ENCODE data around the gene SMPDL3B. TPM values are rescaled to one million over a fixed set of nuclear protein-coding genes. Genes with fewer than 3 reads are reported as not detected.

The SMPDL3B gene
- total and polyA plus RNA-seq, 7 donors: 0.28 to 19.5 (median 7.2) TPM; not detected in 2

DNA sequence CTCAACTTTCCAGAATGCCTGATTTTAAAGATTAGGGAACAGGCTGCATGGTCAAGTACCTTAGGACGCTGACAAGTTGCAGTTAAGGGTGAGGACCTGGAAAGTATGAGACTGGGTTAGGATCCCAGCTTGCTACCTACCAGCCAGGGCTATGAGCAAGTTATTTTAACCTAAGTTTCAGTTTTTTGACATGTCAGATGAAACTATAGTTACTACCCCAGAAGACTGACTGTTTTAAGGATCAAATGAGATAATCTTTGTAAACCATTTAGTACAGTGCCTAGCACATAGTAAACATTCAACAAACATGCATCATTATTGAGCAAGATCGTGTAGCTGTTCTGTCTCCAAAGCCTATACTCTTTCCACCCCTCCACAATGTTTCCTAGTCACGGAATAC is 48.1 kb upstream of the SMPDL3B start:
- H3K27ac ChIP-seq: peak overlapping the region; percentile 34 to 65 (median 46)
- DNase-seq: no peak
- H3K4me3 ChIP-seq: no peak overlapping the region
- H3K27me3 ChIP-seq: no peaks in the 10 kb centered on the region
- H3K4me1 ChIP-seq: no peaks in the 10 kb centered on the region
- intact Hi-C loops (cut with DNase I): no loop called here
- WGBS, 2 donors: 81% methylated on average over 3 of the region's 3 CpGs
- TF ChIP-seq, protein P1, sequence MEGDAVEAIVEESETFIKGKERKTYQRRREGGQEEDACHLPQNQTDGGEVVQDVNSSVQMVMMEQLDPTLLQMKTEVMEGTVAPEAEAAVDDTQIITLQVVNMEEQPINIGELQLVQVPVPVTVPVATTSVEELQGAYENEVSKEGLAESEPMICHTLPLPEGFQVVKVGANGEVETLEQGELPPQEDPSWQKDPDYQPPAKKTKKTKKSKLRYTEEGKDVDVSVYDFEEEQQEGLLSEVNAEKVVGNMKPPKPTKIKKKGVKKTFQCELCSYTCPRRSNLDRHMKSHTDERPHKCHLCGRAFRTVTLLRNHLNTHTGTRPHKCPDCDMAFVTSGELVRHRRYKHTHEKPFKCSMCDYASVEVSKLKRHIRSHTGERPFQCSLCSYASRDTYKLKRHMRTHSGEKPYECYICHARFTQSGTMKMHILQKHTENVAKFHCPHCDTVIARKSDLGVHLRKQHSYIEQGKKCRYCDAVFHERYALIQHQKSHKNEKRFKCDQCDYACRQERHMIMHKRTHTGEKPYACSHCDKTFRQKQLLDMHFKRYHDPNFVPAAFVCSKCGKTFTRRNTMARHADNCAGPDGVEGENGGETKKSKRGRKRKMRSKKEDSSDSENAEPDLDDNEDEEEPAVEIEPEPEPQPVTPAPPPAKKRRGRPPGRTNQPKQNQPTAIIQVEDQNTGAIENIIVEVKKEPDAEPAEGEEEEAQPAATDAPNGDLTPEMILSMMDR (IDR thresholded peaks at IDR 0.05): no peak
- TF ChIP-seq POLR2AphosphoS5 (IDR thresholded peaks at IDR 0.05): no peak
- no peak for TF ChIP-seq EP300 (IDR thresholded peaks at IDR 0.05)
- no peak for TF ChIP-seq POLR2A (IDR thresholded peaks at IDR 0.05)
- peaks cover 0 to 31% (median 2%) of the 10 kb centered on the region in 4 donors for H3K36me3 ChIP-seq
- H3K9me3 ChIP-seq: no peaks in the 10 kb centered on the region

DNA sequence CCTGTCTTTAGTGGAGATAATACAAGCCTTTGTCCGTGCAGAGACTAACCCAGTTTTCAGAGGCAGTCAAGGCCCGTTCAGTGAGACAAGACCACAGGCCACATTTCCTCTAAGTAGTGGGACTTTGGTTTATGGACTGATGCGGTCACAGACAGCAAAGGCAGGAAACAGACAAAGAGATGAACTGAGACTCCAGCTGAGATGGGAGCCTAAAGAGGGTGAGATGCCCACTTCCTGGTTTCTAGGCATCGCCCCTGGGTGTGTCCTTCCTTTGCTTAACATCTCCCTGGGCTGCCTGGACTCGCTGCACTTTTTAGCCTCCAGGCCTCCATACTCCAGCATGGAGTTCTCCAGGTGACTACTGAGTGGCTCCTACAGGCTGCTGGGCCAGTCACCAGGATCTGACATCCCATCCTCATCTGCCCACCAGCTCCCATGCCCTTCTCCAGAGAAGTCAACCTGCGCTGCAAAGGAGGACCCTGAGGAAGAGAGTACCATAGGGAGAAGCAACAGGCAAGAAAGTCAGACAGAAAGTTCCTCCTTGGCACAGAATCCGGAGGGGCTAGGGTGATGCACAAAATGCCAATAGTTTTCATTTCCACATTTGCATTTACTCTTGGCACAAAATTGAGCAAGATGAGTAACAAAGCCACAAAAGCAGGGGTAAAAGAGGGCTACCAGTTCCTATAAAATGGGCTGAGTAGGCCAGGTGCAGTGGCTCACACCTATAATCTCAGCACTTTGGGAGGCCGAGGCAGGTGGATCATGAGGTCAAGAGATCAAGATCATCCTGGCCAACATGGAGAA is 47.4 kb upstream of the SMPDL3B start:
- H3K4me1 ChIP-seq: no peaks in the 10 kb centered on the region
- H3K27ac ChIP-seq: peak overlapping the region in 3 of 4 donors; percentile 8 to 65 (median 46)
- intact Hi-C loops (cut with DNase I): no loop called here
- WGBS, 2 donors: 48 to 83% methylated on average over 8 of the region's 8 CpGs
- peak; percentile 61 for DNase-seq
- peaks cover 0 to 38% (median 5%) of the 10 kb centered on the region in 4 donors for H3K36me3 ChIP-seq
- no peaks in the 10 kb centered on the region for H3K9me3 ChIP-seq
- TF ChIP-seq EP300 (IDR thresholded peaks at IDR 0.05) (no peak), POLR2A (IDR thresholded peaks at IDR 0.05) (no peak), POLR2AphosphoS5 (IDR thresholded peaks at IDR 0.05) (no peak)
- TF ChIP-seq, protein P1 (IDR thresholded peaks at IDR 0.05): no peak
- H3K27me3 ChIP-seq: no peaks in the 10 kb centered on the region
- H3K4me3 ChIP-seq: no peak overlapping the region

DNA sequence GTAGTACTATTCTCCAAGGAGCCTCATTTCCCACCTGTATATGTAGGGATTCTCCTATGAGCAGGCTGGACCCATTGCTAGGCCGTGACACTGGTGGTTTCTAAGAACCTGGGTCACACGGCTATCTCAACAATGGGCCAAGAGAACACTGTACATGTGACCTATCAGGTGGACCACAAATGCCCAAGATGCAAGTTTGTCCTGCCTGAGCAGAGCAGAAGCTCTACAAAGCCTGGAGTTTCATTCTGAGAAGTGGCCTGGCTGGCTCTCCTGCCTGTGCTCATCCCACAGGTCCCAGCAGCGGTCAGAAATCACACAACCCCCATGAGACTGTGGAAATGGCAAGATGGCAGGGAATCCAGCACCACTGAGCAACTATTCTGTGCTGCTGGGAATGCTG is 45.3 kb upstream of the SMPDL3B start:
- DNase-seq: peak; percentile 13
- Histone ChIP-seq H3K27ac (peak overlapping the region in 2 of 4 donors; percentile 17 to 39), H3K36me3 (peaks cover 3 to 59% (median 20%) of the 10 kb centered on the region in 4 donors), H3K9me3 (no peaks in the 10 kb centered on the region), H3K27me3 (no peaks in the 10 kb centered on the region), H3K4me3 (no peak overlapping the region), H3K4me1 (no peaks in the 10 kb centered on the region)
- intact Hi-C loops (cut with DNase I): no loop called here
- 91 to 93% methylated on average over 3 of the region's 3 CpGs for WGBS, 2 donors
- TF ChIP-seq, protein P1 (IDR thresholded peaks at IDR 0.05): no peak
- no peak for TF ChIP-seq POLR2AphosphoS5 (IDR thresholded peaks at IDR 0.05)
- no peak for TF ChIP-seq EP300 (IDR thresholded peaks at IDR 0.05)
- no peak for TF ChIP-seq POLR2A (IDR thresholded peaks at IDR 0.05)

DNA sequence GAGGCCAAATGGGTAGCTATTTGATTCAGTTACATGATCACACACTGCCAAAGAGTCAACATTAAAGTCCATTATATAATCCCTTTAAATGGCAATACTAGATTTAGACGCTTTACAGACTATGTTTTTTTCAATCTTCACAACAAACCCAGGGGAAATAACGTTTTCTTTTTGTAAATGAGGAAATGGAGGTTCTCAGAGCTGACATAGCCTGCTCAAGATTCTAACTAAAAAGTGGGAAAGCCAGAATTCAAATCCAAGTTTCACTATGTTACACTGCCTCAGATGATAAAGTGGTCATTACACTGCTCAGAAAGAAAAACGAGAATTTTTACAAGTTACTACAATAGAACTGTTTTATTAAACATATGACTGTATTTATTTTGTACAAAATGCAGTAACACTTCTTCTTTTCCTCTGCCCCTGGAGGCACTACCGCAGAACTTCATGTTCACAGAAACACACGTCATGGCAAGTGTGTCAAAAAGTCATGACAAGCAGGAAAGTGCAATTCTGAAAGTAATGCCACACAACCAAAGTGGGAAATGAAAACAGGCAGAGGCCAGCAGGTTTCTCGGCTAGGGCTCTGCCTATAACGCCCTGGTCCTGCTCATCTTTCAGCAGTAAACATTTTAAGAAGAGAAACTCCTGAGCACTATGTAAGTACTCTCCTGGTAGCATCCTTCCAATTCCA is 43.5 kb upstream of the SMPDL3B start:
- WGBS, 2 donors: 58 to 69% methylated on average over 7 of the region's 7 CpGs
- Histone ChIP-seq H3K4me1 (no peaks in the 10 kb centered on the region), H3K4me3 (no peak overlapping the region), H3K27ac (peak overlapping the region; percentile 17 to 61 (median 40)), H3K27me3 (no peaks in the 10 kb centered on the region), H3K9me3 (no peaks in the 10 kb centered on the region), H3K36me3 (peaks cover 9 to 77% (median 27%) of the 10 kb centered on the region in 4 donors)
- TF ChIP-seq EP300 (IDR thresholded peaks at IDR 0.05) (peak; percentile 37 to 84 (median 54)), POLR2A (IDR thresholded peaks at IDR 0.05) (no peak), POLR2AphosphoS5 (IDR thresholded peaks at IDR 0.05) (peak in 1 of 4 donors; percentile 66)
- TF ChIP-seq, protein P1 (IDR thresholded peaks at IDR 0.05): no peak
- peak; percentile 62 for DNase-seq
- intact Hi-C loops (cut with DNase I): no loop called here

Data from sigmoid colon (tissue), 7 donors.